GM23248 (cell line): ENCODE data around the gene LPGAT1.

Source experiments
- EZH2 ChIP-seq: fragments of 200-600 bp; sonication (generic); IDR thresholded peaks from 2 replicates; pipeline ENCODE4 v1.6.1; 2018; ENCODE audit warnings: antibody characterized with exemption, mild to moderate bottlenecking; ENCODE audit not compliant: insufficient read depth, poor library complexity, severe bottlenecking
- EZH2phosphoT487 ChIP-seq: fragments of 200-600 bp; sonication (generic); IDR thresholded peaks from 2 replicates; pipeline ENCODE4 v1.6.1; 2018; ENCODE audit warnings: antibody characterized with exemption, moderate library complexity, mild to moderate bottlenecking, low read depth; ENCODE audit not compliant: insufficient read depth

DNA sequence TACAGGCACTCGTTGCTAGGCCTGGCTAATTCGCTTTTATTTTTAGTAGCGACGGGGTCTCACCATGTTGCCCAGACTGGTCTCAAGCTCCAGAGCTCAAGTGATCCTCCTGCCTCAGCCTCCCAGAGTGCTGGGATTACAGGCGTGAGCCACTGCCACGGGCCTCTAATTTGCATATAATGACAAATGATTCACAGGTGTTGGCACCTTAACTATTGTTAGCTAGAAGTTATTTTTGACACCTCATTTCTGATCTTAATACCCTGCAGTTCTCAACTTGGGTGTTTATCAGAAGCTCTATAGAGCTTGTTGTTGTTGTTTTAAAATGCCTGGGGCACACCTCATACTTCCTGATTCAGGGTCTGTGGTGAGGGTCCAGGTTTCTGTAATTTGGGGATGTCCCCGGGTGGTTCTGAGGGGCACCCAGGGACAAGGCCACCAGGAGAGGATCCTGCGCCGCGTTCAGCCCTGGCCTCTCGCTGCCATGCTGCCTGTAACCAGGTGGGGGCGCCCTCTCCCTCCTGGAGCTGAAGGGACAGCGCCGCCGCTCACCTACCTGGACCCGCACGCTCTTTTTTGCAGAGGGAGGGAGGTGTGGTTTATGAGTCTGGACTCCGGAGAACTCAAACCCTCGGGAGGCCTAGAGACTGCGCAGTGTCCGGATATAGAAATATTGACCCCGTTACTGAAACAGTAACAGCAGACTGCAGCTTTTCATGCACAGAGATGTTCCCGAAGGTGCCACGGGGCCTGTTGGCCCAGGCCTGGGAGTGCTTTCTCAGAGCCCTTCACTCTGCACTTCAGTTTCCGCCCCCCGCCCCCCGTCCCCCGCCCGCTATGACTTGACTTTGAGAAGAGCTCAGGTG, 132.2 kb downstream of the LPGAT1 start:
- no peak for TF ChIP-seq EZH2phosphoT487
- TF ChIP-seq EZH2 = no peak
